ENCODE data around the gene ROR2.
"Not testable (repeated sequence)": the region's sequence is repeated elsewhere in the genome, so short reads cannot be mapped to it uniquely, and the experiment has no call there.

The ROR2 gene

GRCh38 chr9:91949946-91950664, at the start of gene ROR2:
TSS of gene ROR2 (minus strand) at chr9:91950228.
- DNase-seq, result peak; percentile 40

GRCh38 chr9:91995000-91995655, 45.1 kb upstream of the ROR2 start:
- peak; percentile 90 for DNase-seq

GRCh38 chr9:91994422-91994821, 44.4 kb upstream of the ROR2 start:
- peak; percentile 59 for DNase-seq

DNA sequence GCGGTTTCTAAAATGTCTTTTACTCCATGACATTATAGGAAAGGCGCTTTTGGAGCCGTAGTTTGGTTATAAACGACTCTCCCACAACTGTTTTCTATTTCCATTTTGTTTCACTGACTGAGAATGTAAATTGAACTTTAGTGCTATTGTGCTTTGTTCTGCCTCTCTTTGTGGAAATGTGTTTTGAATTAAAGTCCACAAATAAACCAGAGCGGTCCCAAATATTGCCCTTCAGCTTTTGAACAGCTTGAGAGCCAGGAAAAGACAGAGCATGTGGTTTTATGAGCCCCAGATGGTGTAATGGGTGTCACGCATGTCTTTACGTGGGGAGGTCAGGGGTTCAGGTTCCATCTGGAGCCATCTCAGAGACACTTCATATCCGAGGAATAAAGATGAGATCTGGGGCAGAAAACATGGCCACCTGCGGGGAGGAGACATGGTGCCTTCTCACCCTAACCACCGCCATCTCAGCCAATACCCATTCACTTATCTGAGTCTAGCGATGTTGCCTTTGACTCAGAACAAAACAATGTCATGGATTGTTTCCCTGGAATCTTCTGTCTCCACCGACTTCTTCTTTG, 42.5 kb upstream of the ROR2 start:
- DNase-seq, result no peak

GRCh38 chr9:91991721-91992341, 41.8 kb upstream of the ROR2 start:
- DNase-seq, result no peak

DNA sequence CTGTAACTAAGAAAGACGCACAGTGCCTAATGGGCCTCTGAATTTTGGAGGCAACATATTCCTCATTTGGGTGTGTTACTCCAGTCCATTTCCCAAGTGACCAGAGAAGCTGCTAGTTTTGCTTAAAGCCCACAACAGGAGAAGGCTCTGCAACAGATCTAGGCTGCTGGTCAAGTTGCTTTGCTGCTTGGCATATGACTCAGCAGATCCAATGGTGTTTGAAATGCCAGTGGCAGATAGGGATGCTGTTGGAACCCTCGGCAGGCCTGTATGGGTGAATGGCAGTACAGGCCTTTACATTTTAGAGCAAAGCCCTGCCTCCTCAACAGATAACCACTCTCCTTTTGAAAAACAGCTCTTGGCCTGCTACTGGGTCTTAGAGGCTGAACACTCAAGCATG, 36.2 kb upstream of the ROR2 start:
- no peak for DNase-seq

GRCh38 chr9:91985692-91986091, 35.7 kb upstream of the ROR2 start:
- no peak for DNase-seq

DNA sequence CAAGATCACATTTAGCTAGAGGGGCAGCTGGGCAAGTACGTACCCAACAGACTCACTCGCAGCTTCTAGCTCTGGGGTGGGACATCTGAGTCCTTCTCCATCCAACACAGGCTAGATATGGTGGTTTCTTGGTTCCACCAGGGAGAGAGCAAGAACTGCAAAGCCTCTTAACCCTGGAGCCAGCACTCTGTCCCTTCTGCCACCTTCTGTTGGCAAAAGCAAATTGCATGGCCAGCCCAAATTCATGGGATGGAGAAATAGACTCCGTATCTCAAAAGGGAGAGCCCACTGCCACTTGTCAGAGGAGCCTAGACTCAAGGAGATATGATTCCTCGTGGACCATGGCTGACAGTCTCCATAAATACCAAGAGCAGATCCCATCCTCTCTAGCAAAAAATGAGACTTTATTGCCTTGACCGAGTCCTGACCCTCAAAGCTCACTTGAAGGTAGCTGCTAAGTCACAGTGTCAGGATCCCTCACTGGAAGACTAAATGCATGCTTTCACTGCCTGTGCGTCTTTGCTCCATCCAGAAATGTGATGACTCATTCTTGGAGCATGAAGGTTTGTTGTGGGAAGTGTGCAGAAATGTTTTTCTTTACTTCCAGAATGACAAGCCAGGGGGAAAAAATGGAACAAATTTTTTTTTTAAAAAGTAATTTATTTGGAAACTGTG, 28.8 kb upstream of the ROR2 start:
- DNase-seq, result peak; percentile 39

- not testable (repeated sequence) for DNase-seq
Observed at GRCh38 chr9:91975254-91975653, 25.2 kb upstream of the ROR2 start.

DNA sequence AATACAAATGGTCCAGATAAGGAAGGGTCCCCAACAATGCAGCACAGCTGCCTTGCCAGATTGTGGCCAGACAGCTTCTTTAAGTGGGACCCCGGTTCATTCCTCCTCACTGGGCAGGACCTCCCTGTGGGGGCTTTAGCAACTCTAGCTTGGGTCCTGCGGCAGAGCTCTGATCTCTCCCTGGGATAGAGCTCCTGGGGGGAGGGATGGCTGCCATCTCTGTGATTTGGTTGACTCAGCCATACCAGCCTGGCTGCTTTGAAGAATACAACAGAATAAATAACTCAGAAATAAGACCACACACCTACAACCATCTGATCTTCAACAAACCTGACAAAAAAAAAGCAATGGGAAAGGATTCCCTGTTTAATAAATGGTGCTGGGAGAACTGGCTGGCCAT, 22.7 kb upstream of the ROR2 start:
- DNase-seq, result no peak

- DNase-seq, result no peak
Observed at GRCh38 chr9:91972076-91972626, 22.1 kb upstream of the ROR2 start.

DNA sequence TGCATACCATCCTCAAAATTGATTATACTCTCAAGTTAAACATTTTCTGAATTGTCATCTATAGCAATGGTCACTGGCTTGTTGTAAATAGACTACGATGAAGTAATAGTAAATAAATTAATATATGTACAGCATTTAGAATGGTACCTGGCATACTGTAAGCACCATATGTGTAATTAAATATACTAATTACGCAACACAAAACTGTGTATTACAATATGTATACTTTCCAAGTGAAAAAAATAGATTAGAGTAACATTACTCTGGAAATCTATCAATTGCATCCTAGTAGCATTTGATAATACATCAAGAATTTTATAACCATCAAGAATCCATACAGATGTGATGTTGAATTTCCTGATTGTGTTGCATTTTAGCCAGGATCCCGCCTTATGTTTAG, 17.2 kb upstream of the ROR2 start:
- no peak for DNase-seq

- no peak for DNase-seq
Observed at GRCh38 chr9:91966503-91966902, 16.5 kb upstream of the ROR2 start.

GRCh38 chr9:91963711-91964240, 13.7 kb upstream of the ROR2 start:
- DNase-seq, result no peak

DNA sequence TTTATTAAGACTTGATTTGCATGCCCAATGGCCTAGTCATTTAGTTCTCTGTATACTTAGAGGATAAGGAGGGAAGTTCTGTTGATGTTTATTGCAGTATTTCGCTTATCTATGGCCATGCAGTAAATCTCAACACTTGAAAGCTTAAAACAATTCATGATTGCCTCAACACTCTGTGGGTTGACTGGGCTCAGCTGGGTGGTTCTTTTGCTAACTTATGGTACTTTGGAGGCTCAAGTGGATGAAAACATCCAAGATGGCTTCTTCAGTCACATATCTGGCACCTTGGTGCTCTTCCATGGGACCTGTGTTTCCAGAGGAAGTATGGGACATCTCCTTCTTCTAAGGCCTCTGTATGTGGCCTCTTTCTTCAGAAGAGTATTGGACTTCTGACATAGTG, 10.3 kb upstream of the ROR2 start:
- no peak for DNase-seq

DNA sequence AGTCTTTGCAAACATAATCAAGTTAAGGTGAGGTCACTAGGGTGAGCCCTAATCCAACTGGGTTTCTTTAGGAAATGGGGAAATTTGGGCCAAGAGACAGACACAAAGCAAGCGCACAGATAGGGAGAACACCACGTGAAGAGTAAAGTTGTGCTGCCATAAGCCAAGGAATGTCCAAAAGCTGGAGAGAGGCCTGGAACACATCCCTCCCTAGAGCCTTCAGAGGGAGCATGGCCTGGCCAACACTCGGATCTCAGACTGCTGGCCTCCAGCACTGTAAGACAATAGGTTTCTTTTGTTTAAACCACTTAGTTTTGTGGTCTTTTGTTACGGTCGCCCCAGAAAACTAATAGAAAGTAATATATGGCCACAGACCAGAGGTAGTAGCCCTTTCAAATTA, 8.1 kb upstream of the ROR2 start:
- no peak for DNase-seq

DNA sequence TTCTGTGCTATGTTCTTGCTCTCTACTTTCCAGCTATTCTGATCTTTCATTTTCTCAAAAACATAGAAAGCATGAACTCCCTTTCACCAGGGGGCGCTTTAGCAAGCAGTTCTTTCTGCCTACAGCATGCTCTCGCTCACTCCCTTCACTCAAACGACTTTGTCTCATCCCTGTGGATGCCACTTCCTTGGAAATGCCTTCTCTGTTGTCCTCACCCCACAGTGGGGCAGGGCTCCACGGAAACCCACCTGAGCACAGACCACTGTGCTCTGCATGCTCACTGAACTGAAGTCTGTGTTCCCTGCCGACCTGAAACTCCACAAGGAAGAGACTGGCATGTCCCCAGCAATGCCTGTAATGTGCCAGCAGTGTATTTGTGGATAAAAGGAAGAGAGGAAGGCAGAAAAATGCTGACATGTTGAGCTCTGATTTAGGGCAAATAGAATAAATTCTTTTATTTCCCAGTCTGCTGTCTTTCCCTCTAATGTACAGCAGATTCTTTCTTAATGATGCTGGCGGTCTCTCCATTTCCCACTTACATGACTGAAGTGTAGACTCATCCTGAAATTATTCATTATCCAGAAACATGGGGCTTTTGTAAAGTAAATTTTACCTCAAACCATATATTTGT, 4.9 kb upstream of the ROR2 start:
- DNase-seq, result peak; percentile 79

GRCh38 chr9:91953718-91954117, 3.7 kb upstream of the ROR2 start:
- DNase-seq, result no peak

DNA sequence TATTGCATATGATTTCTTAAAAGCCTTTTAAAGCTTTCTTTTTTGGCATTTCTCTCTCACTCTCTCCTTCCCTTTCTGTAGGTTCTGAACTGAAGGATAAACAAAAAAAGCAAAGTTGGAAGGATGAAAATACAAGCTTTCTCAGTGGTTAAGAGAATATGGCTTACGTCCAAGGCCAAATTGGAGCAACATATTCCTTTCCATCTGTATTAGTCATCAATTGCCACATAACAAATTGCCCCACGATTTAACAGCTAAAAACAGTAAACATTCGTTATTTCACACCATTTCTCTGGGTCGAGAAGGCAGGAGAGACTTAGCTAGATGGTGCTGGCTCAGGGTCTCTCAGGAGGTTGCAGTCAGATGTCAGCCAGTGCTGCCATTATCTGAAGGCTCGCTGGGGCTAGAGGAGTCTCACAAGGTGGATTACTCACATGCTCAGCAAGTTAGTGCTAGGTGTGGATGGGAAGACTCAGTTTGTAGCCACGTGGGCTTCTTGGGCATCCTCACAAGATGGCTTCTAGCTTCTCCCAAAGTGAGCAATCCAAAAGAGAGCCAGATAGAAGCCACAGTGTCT, 2.0 kb upstream of the ROR2 start:
- DNase-seq, result no peak

- no peak for DNase-seq
Observed at GRCh38 chr9:91949392-91949945, 559 bp downstream of the ROR2 start.

GRCh38 chr9:91948597-91949391, 1.2 kb downstream of the ROR2 start:
- no peak for DNase-seq

Data from OCI-M1 (cell line).